ENCODE data around the gene SV2C. TPM values are rescaled to one million over a fixed set of nuclear protein-coding genes. Genes with fewer than 3 reads are reported as not detected.

Gene SV2C
- total RNA-seq, 1 donor from 2014 or later, result not detected

DNA sequence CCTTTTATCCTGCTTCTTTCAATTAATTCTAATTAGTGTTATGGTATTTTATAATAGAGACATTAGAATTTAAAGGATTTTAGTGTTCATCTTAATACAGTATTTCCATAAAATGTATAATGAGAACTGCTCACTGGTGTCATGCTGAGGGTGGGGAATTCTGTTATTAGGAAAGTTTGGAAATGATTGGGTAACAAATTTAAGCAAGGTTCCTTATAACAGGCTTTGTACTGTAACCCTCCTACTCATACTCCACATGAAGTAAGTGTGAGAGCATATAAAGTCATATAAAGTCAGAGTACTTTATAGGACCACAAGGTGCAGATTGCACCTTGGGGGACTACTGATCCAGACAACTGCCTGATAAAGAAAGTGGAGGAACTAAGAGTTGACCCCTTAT, 42.2 kb downstream of the SV2C start:
- H3K9me3 Mint-ChIP-seq (ENCODE audit: unreplicated experiment), result no peaks in the 10 kb centered on the region
- TF ChIP-seq, protein P1, sequence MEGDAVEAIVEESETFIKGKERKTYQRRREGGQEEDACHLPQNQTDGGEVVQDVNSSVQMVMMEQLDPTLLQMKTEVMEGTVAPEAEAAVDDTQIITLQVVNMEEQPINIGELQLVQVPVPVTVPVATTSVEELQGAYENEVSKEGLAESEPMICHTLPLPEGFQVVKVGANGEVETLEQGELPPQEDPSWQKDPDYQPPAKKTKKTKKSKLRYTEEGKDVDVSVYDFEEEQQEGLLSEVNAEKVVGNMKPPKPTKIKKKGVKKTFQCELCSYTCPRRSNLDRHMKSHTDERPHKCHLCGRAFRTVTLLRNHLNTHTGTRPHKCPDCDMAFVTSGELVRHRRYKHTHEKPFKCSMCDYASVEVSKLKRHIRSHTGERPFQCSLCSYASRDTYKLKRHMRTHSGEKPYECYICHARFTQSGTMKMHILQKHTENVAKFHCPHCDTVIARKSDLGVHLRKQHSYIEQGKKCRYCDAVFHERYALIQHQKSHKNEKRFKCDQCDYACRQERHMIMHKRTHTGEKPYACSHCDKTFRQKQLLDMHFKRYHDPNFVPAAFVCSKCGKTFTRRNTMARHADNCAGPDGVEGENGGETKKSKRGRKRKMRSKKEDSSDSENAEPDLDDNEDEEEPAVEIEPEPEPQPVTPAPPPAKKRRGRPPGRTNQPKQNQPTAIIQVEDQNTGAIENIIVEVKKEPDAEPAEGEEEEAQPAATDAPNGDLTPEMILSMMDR (IDR thresholded peaks at IDR 0.05), result no peak
- H3K36me3 Mint-ChIP-seq (ENCODE audit: unreplicated experiment), result no peaks in the 10 kb centered on the region
- no peak overlapping the region for H3K4me3 Mint-ChIP-seq (ENCODE audit: unreplicated experiment)
- no peak overlapping the region for H3K27ac Mint-ChIP-seq (ENCODE audit: unreplicated experiment)
- H3K27me3 Mint-ChIP-seq (ENCODE audit: unreplicated experiment), result peaks cover 2% of the 10 kb centered on the region
- H3K4me1 Mint-ChIP-seq (ENCODE audit: unreplicated experiment), result no peaks in the 10 kb centered on the region
- no peak for DNase-seq (ENCODE audit: extremely low spot score, unreplicated experiment)

DNA sequence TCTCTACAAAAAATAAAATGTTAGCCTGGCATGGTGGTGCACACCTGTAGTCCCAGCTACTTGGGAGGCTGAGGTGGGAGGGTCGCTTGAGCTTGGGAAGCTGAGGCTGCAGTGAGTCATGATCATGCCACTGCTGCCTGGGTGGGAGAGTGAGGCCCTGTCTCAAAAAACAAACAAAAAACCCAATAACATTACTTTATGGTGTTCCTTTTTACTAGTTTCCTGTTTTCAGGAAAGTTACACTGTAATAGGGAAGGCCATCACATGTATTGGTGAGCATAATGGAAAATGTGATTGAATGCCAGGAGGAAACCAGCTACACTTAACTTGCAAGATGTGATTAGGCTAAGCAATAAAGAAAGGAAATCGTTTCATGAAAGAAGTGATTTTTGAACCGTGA, 42.7 kb downstream of the SV2C start:
- no peak overlapping the region for H3K4me3 Mint-ChIP-seq (ENCODE audit: unreplicated experiment)
- H3K9me3 Mint-ChIP-seq (ENCODE audit: unreplicated experiment), result no peaks in the 10 kb centered on the region
- no peaks in the 10 kb centered on the region for H3K36me3 Mint-ChIP-seq (ENCODE audit: unreplicated experiment)
- no peaks in the 10 kb centered on the region for H3K4me1 Mint-ChIP-seq (ENCODE audit: unreplicated experiment)
- TF ChIP-seq, protein P1 (IDR thresholded peaks at IDR 0.05), result no peak
- DNase-seq (ENCODE audit: extremely low spot score, unreplicated experiment), result no peak
- peaks cover 5% of the 10 kb centered on the region for H3K27me3 Mint-ChIP-seq (ENCODE audit: unreplicated experiment)
- no peak overlapping the region for H3K27ac Mint-ChIP-seq (ENCODE audit: unreplicated experiment)

DNA sequence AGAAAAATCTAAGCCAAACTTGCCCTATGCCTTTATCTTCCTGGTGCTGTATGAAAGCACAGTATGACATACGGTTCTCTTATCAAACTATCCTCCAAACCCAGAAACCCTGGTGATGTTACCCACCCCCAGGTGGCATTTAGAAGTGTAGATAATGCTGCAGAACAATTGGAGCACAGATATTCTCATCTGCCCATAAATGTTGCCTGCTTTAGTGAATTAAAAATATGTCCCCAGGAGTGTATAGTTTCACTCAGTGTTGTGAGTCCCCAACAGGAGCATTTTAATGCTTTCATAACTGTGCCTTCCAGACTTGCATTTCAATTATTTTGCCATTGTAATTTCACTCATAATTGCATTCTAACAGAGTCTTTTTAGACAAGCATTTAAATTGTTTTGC, 50.8 kb downstream of the SV2C start:
- Mint-ChIP-seq H3K4me3 (ENCODE audit: unreplicated experiment) (no peak overlapping the region), H3K27me3 (ENCODE audit: unreplicated experiment) (peaks cover 26% of the 10 kb centered on the region), H3K27ac (ENCODE audit: unreplicated experiment) (no peak overlapping the region), H3K4me1 (ENCODE audit: unreplicated experiment) (no peaks in the 10 kb centered on the region), H3K9me3 (ENCODE audit: unreplicated experiment) (no peaks in the 10 kb centered on the region), H3K36me3 (ENCODE audit: unreplicated experiment) (no peaks in the 10 kb centered on the region)
- DNase-seq (ENCODE audit: extremely low spot score, unreplicated experiment), result no peak
- TF ChIP-seq, protein P1 (IDR thresholded peaks at IDR 0.05), result no peak

DNA sequence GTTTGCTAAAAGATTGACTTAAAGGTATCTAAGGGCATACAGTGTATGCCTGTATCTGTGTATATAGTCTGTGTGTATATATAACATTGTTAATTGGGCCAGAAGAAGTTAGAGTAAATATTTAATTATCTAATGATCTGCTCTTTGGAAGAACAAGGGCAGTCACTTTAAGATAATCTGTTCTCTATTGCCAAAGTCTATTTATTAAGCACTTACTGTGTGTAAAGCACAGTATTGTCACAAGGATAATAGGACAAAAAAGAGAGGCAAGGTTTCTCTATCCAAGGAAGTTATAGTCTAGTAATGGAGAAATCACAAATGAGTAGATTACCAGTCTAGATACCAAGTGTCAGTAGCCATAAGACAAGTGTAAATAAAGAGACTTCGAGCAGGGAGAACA, 51.5 kb downstream of the SV2C start:
- Mint-ChIP-seq H3K4me3 (ENCODE audit: unreplicated experiment) (no peak overlapping the region), H3K36me3 (ENCODE audit: unreplicated experiment) (no peaks in the 10 kb centered on the region), H3K27me3 (ENCODE audit: unreplicated experiment) (peaks cover 26% of the 10 kb centered on the region), H3K9me3 (ENCODE audit: unreplicated experiment) (no peaks in the 10 kb centered on the region), H3K27ac (ENCODE audit: unreplicated experiment) (no peak overlapping the region), H3K4me1 (ENCODE audit: unreplicated experiment) (no peaks in the 10 kb centered on the region)
- TF ChIP-seq, protein P1 (IDR thresholded peaks at IDR 0.05), result no peak
- no peak for DNase-seq (ENCODE audit: extremely low spot score, unreplicated experiment)

DNA sequence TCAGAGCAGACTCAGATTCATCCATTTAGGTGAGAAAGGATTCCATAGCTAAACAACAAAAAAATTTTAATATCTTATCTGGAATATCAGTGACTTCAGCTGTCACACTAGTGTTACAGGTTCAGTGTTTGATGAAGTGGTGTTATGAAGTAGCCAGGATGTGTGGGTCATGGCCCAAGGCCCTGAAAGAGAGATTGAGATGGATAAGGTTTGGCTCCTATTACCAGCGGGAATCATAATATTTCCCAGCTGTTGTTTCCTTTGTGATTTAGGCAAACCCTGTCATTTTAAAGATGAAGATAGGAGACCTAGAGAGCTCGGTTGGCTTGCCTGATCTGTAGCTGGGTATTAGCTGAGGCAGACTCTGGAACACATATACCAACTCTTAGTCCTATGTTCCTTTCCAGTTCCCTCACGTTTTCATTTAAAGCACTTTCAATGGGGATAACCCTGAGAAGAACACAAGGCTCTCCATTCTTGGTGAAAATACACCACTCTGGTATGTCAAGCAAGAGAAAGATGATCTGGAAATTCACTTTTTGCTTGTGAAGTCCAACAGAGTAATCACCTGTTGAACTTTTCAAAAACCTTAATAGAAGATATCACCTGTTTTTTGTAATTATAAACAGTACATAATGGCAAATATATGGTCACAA, 54.8 kb downstream of the SV2C start:
- TF ChIP-seq, protein P1 (IDR thresholded peaks at IDR 0.05), result no peak
- Mint-ChIP-seq H3K27ac (ENCODE audit: unreplicated experiment) (no peak overlapping the region), H3K4me3 (ENCODE audit: unreplicated experiment) (no peak overlapping the region), H3K27me3 (ENCODE audit: unreplicated experiment) (peaks cover 23% of the 10 kb centered on the region), H3K36me3 (ENCODE audit: unreplicated experiment) (no peaks in the 10 kb centered on the region), H3K4me1 (ENCODE audit: unreplicated experiment) (no peaks in the 10 kb centered on the region), H3K9me3 (ENCODE audit: unreplicated experiment) (no peaks in the 10 kb centered on the region)
- no peak for DNase-seq (ENCODE audit: extremely low spot score, unreplicated experiment)
